HepG2 (cell line): ENCODE data around the gene FKBP9. TPM values are rescaled to one million over a fixed set of nuclear protein-coding genes. Genes with fewer than 3 reads are reported as not detected.
A peak's percentile ranks its signal among the peaks of the same experiment; 100 is the strongest.

Experiments used
- ATAC-seq: fragments of 200-7000 bp; cut with Tn5 transposase; 3 replicates; pipeline ENCODE4 v1.9.1; 2020; ENCODE audit warnings: mild to moderate bottlenecking, moderate library complexity
- BruUV-seq: library from RNA; stranded (reverse); fragments of 400-500 nt; replicated peaks from 2 replicates; lab custom pipeline; 2021; lab: Mats Ljungman, UMichigan
- CTCF ChIA-PET: fragments of 300-600 bp; formaldehyde crosslinking; extraction: SDS; loops from one replicate; lab custom pipeline; 2021; ENCODE audit warnings: low total read pairs, inconsistent platforms, low intra/inter-chr PET ratio; lab: Yijun Ruan, JAX
- POLR2A ChIA-PET: fragments of 350-600 bp; sonication (Branson Sonifier 250); formaldehyde crosslinking; loops from one replicate; lab custom pipeline; 2020; ENCODE audit warnings: antibody characterized with exemption, inconsistent platforms; lab: Yijun Ruan, JAX
- DNase-seq: peaks from one replicate; pipeline ENCODE4 v3.0.0-alpha.2; 2015; ENCODE audit warnings: low spot score
- FAIRE-seq: peaks from 3 replicates; lab custom pipeline; 2011; peaks lifted over from hg19 to GRCh38; lab: Jason Lieb, UNC
- H2AFZ ChIP-seq: one replicate; pipeline ENCODE4 v1.6.1; 2011; ENCODE audit warnings: low read length, inconsistent platforms
- H3K27ac ChIP-seq: fragments of 300-600 bp; 3 replicates; pipeline ENCODE4 v1.8.0; 2011; ENCODE audit warnings: mixed run types, mild to moderate bottlenecking, mixed read lengths, low read length, inconsistent platforms; ENCODE audit not compliant: insufficient read depth; ENCODE audit errors: extremely low read length
- H3K27me3 ChIP-seq, 2 experiments: fragments of 200-600 bp in 1 of 2; 2 replicates in 1 of 2; 3 replicates in 1 of 2; pipeline versions ENCODE4 v1.6.0 to v1.8.0; 2011; ENCODE audit warnings: low read length in 2 of 2, mild to moderate bottlenecking in 2 of 2, moderate library complexity in 2 of 2, inconsistent platforms in 1 of 2; ENCODE audit not compliant: insufficient read depth in 2 of 2, control insufficient read depth in 1 of 2
- H3K36me3 ChIP-seq, 2 experiments: fragments of 200-600 bp in 1 of 2; replicated peaks in 1 of 2; 2 replicates in 1 of 2; 3 replicates in 1 of 2; pipeline versions ENCODE4 v1.5.1 to v1.8.0; 2011; ENCODE audit warnings: low read length in 2 of 2, inconsistent platforms in 1 of 2; ENCODE audit not compliant: insufficient read depth in 2 of 2, control insufficient read depth in 1 of 2
- H3K4me1 ChIP-seq: 2 replicates; pipeline ENCODE4 v1.5.1; 2012; ENCODE audit warnings: low read length, inconsistent platforms; ENCODE audit not compliant: insufficient read depth
- H3K4me2 ChIP-seq: 2 replicates; pipeline ENCODE4 v1.6.0; 2011; ENCODE audit warnings: low read depth, low read length, inconsistent platforms
- H3K4me3 ChIP-seq, 3 experiments: fragments of 200-600 bp in 1 of 3; sonication (generic), shearing (Covaris generic) in 1 of 3; replicated peaks in 1 of 3; 2 replicates each; pipeline ENCODE4 v1.5.1; 2011 to 2016; ENCODE audit warnings: low read length in 3 of 3, inconsistent platforms in 2 of 3, low read depth in 2 of 3, mild to moderate bottlenecking in 2 of 3, control low read depth in 1 of 3, mixed read lengths in 1 of 3; ENCODE audit not compliant: insufficient read depth in 1 of 3
- H3K79me2 ChIP-seq: one replicate; pipeline ENCODE4 v1.6.1; 2011; ENCODE audit warnings: low read length, inconsistent platforms; ENCODE audit not compliant: insufficient read depth
- H3K9ac ChIP-seq: 2 replicates; pipeline ENCODE4 v1.6.0; 2011; ENCODE audit warnings: mild to moderate bottlenecking, low read depth, low read length, inconsistent platforms; ENCODE audit not compliant: insufficient read depth
- H3K9me3 ChIP-seq: 2 replicates; pipeline ENCODE4 v1.5.1; 2012; ENCODE audit warnings: mild to moderate bottlenecking, low read length
- H4K20me1 ChIP-seq: 2 replicates; pipeline ENCODE4 v1.6.0; 2011; ENCODE audit warnings: inconsistent platforms, mild to moderate bottlenecking, low read length, moderate library complexity; ENCODE audit not compliant: insufficient read depth
- DR1 ChIP-seq: sonication (generic); formaldehyde crosslinking; IDR thresholded peaks from 2 replicates; pipeline ENCODE4 v1.8.0; 2021; ENCODE audit warnings: mild to moderate bottlenecking, missing genetic modification reagents, inconsistent platforms
- HNRNPL ChIP-seq: fragments of 200-400 bp; formaldehyde crosslinking; IDR thresholded peaks from 2 replicates; pipeline ENCODE4 v1.6.1; 2017; ENCODE audit warnings: mild to moderate bottlenecking, low read depth, low read length
- KIAA2018 ChIP-seq: sonication (generic); formaldehyde crosslinking; IDR thresholded peaks from 2 replicates; pipeline ENCODE4 v1.5.0; 2020; ENCODE audit warnings: mild to moderate bottlenecking, missing genetic modification reagents, borderline replicate concordance
- POLR2G ChIP-seq: fragments of 200-400 bp; formaldehyde crosslinking; IDR thresholded peaks from 2 replicates; pipeline ENCODE4 v1.6.1; 2018; ENCODE audit warnings: mild to moderate bottlenecking, low read depth, low read length, moderate library complexity
- RBM22 ChIP-seq: fragments of 200-400 bp; formaldehyde crosslinking; optimal IDR thresholded peaks from 2 replicates; pipeline ENCODE3; 2017; ENCODE audit warnings: mild to moderate bottlenecking, low read length, moderate library complexity
- SRF ChIP-seq: IDR thresholded peaks from 2 replicates; pipeline ENCODE4 v1.6.1; 2011; ENCODE audit warnings: mild to moderate bottlenecking, low read depth, low read length, moderate library complexity
- ZNF30 ChIP-seq: sonication (generic); formaldehyde crosslinking; IDR thresholded peaks from 2 replicates; pipeline ENCODE4 v1.5.0; 2020; ENCODE audit warnings: mild to moderate bottlenecking, missing genetic modification reagents
- ZNF766 ChIP-seq: sonication (generic); formaldehyde crosslinking; IDR thresholded peaks from 2 replicates; pipeline ENCODE4 v1.5.0; 2020; ENCODE audit warnings: missing genetic modification reagents, borderline replicate concordance
- WGBS: methylation state at CpG from one replicate; pipeline ENCODE4 v1.1.6; 2017; ENCODE audit warnings: low lambda C conversion rate; 5-methylcytosine and 5-hydroxymethylcytosine counted together
- in situ Hi-C: cut with HindIII; loops from 2 replicates; pipeline ENCODE4 v1.10.0; 2017; ENCODE audit warnings: low pct_unique_long_range_greater_than_20kb; ENCODE audit not compliant: extremely low pct_ligation_motif_present
- intact Hi-C: fragments of 100-400 bp; cut with micrococcal nuclease; formaldehyde crosslinking; loops from one replicate; pipeline ENCODE4 v1.10.0; 2022; ENCODE audit not compliant: unreplicated experiment
- polyA plus RNA-seq, 8 experiments: library from polyadenylated mRNA; depleted of rRNA in 3 of 8; stranded (reverse) in 7 of 8; unstranded in 1 of 8; fragments of >200 nt; fragmentation: Illumina TruSeq in 4 of 8; extraction: Trizol in 4 of 8; gene quantifications; 2 replicates each; pipeline versions ENCODE4 v1.2.1 to v1.2.3, GENCODE V29; 2011 to 2016; ENCODE audit warnings: low read depth in 4 of 8, missing spikeins in 1 of 8, mixed read lengths in 1 of 8; ENCODE audit not compliant: insufficient read depth in 1 of 8
- total RNA-seq, 5 experiments: library from RNA; depleted of rRNA; stranded (reverse); fragments of >200 nt; fragmentation: Illumina TruSeq; extraction: Trizol; gene quantifications; 2 replicates each; pipeline ENCODE4 v1.2.3, GENCODE V29; 2016; ENCODE audit warnings: low read depth in 1 of 5

FKBP9 gene
- total and polyA plus RNA-seq, 2 of the 13 experiments (the other 11 are each of a cell fraction or from before 2014, with no cell fraction given): 34.0 to 41.5 TPM

GRCh38 chr7:32914184-32914583 is 43.1 kb upstream of the FKBP9 start (continued):
- TF ChIP-seq KIAA2018 (CRISPR knock-in tag): no peak
- no peak for TF ChIP-seq SRF

- Histone ChIP-seq H3K4me3 (no peak overlapping the region), H3K36me3 (peaks cover 6 to 16% of the 10 kb centered on the region in 2 experiments; a peak in 4 of 5 replicates), H3K27ac (no peak overlapping the region), H4K20me1 (no peaks in the 10 kb centered on the region), H3K4me2 (no peak overlapping the region), H3K27me3 (no peaks in the 10 kb centered on the region), H3K4me1 (peaks cover 7% of the 10 kb centered on the region), H3K9me3 (no peaks in the 10 kb centered on the region), H3K79me2 (no peaks in the 10 kb centered on the region), H2AFZ (no peak overlapping the region), H3K9ac (no peak overlapping the region)
- intact Hi-C loops: no loop called here
- ATAC-seq (no peak), DNase-seq (no peak), FAIRE-seq (no peak)
- 94% methylated on average over 5 of the region's 5 CpGs for WGBS
- BruUV-seq: TSS peak; percentile 23
- POLR2A ChIA-PET: no interaction called here
- in situ Hi-C loops: no loop called here
- TF ChIP-seq ZNF766 (CRISPR knock-in tag) (no peak), ZNF30 (CRISPR knock-in tag) (no peak), POLR2G (0 out of 2 replicates have a peak, but pooled peaks have one; percentile 11), HNRNPL (no peak), DR1 (no peak), RBM22 (peak; percentile 47)
- CTCF ChIA-PET: no interaction called here
Measured at GRCh38 chr7:32915041-32915536, 42.2 kb upstream of the FKBP9 start.
